Measurements from ENCODE around the gene GPR161.

Gene GPR161

GRCh38 chr1:168050880-168051279, 85.8 kb downstream of the GPR161 start:
- no peak for DNase-seq (ENCODE audit: extremely low read depth in 1 of 2, low read depth in 1 of 2)

- DNase-seq (ENCODE audit: extremely low read depth in 1 of 2, low read depth in 1 of 2), result no peak
Observed at GRCh38 chr1:168050307-168050706, 86.4 kb downstream of the GPR161 start.

GRCh38 chr1:168045311-168045710, 91.4 kb downstream of the GPR161 start:
- no peak for DNase-seq (ENCODE audit: extremely low read depth in 1 of 2, low read depth in 1 of 2)

GRCh38 chr1:168042362-168042761, 94.4 kb downstream of the GPR161 start:
- no peak for DNase-seq (ENCODE audit: extremely low read depth in 1 of 2, low read depth in 1 of 2)

- no peak for DNase-seq (ENCODE audit: extremely low read depth in 1 of 2, low read depth in 1 of 2)
Observed at GRCh38 chr1:168035345-168035744, 101.4 kb downstream of the GPR161 start.

GRCh38 chr1:168032029-168032428, 104.7 kb downstream of the GPR161 start:
- DNase-seq (ENCODE audit: extremely low read depth in 1 of 2, low read depth in 1 of 2), result no peak

GRCh38 chr1:168031627-168032026, 105.1 kb downstream of the GPR161 start:
- DNase-seq (ENCODE audit: extremely low read depth in 1 of 2, low read depth in 1 of 2), result no peak

GRCh38 chr1:168031198-168031597, 105.5 kb downstream of the GPR161 start:
- no peak for DNase-seq (ENCODE audit: extremely low read depth in 1 of 2, low read depth in 1 of 2)
